ENCODE measurements around the gene DPM1.
A peak's percentile ranks its signal among the peaks of the same experiment; 100 is the strongest.

Gene DPM1

GRCh38 chr20:50929299-50930138 is 28.8 kb downstream of the DPM1 start:
- DNase-seq = peak; percentile 93 to 99

- no peak for DNase-seq
Measured at GRCh38 chr20:50928469-50928868, 29.9 kb downstream of the DPM1 start.

- DNase-seq = no peak
Measured at GRCh38 chr20:50926530-50926929, 31.8 kb downstream of the DPM1 start.

- DNase-seq = no peak
Measured at GRCh38 chr20:50924261-50924920, 33.9 kb downstream of the DPM1 start.

- no peak for DNase-seq
Measured at GRCh38 chr20:50921803-50922501, 36.4 kb downstream of the DPM1 start.

- DNase-seq = no peak
Measured at GRCh38 chr20:50920997-50921396, 37.3 kb downstream of the DPM1 start.

GRCh38 chr20:50919567-50919966 is 38.8 kb downstream of the DPM1 start:
- no peak for DNase-seq

GRCh38 chr20:50918403-50918802 is 39.9 kb downstream of the DPM1 start:
- no peak for DNase-seq

- DNase-seq = no peak
Measured at GRCh38 chr20:50916934-50917333, 41.4 kb downstream of the DPM1 start.

- peak in 1 of 2 experiments; percentile 13 for DNase-seq
Measured at GRCh38 chr20:50916257-50916656, 42.1 kb downstream of the DPM1 start.

- DNase-seq = no peak
Measured at GRCh38 chr20:50915424-50915823, 42.9 kb downstream of the DPM1 start.

- no peak for DNase-seq
Measured at GRCh38 chr20:50913690-50914375, 44.5 kb downstream of the DPM1 start.

- no peak for DNase-seq
Measured at GRCh38 chr20:50911716-50912115, 46.6 kb downstream of the DPM1 start.

GRCh38 chr20:50911030-50911429 is 47.3 kb downstream of the DPM1 start:
- no peak for DNase-seq

- no peak for DNase-seq
Measured at GRCh38 chr20:50909413-50909812, 48.9 kb downstream of the DPM1 start.

- DNase-seq = no peak
Measured at GRCh38 chr20:50904067-50904570, 54.2 kb downstream of the DPM1 start.

- no peak for DNase-seq
Measured at GRCh38 chr20:50903353-50904051, 54.8 kb downstream of the DPM1 start.

GRCh38 chr20:50901301-50901700 is 57.0 kb downstream of the DPM1 start:
- no peak for DNase-seq

GRCh38 chr20:50900261-50900660 is 58.1 kb downstream of the DPM1 start:
- DNase-seq = no peak

- DNase-seq = no peak
Measured at GRCh38 chr20:50898475-50898874, 59.9 kb downstream of the DPM1 start.

- DNase-seq = peak; percentile 45 to 68
Measured at GRCh38 chr20:50895111-50895830, 63.1 kb downstream of the DPM1 start.

- no peak for DNase-seq
Measured at GRCh38 chr20:50893620-50894019, 64.7 kb downstream of the DPM1 start.

All from NCI-H526 (cell line).